ENCODE measurements around the gene ZNF625.

The ZNF625 gene

GRCh38 chr19:12156223-12157058, at the start of gene ZNF625:
Gene ZNF625, minus strand, starts transcription at chr19:12156734. Its CDS starts 176 bp downstream, at chr19:12156558.
- peak; percentile 76 for DNase-seq

- no peak for DNase-seq
These were observed 48.8 kb upstream of the ZNF625 start for GRCh38 chr19:12205296-12205695.

- no peak for DNase-seq
These were observed 45.7 kb upstream of the ZNF625 start for GRCh38 chr19:12202250-12202649.

- DNase-seq, result no peak
These were observed 43.4 kb upstream of the ZNF625 start for GRCh38 chr19:12199757-12200419.

- DNase-seq, result no peak
These were observed 41.6 kb upstream of the ZNF625 start for GRCh38 chr19:12198136-12198535.

GRCh38 chr19:12194827-12195731, 38.5 kb upstream of the ZNF625 start:
- peak; percentile 16 for DNase-seq

GRCh38 chr19:12187625-12188024, 31.1 kb upstream of the ZNF625 start:
- DNase-seq, result no peak

GRCh38 chr19:12180377-12180776, 23.8 kb upstream of the ZNF625 start:
- no peak for DNase-seq

- DNase-seq, result no peak
These were observed 10.1 kb upstream of the ZNF625 start for GRCh38 chr19:12166626-12167025.

- no peak for DNase-seq
These were observed 7.3 kb upstream of the ZNF625 start for GRCh38 chr19:12163826-12164225.

GRCh38 chr19:12162882-12163806, 6.6 kb upstream of the ZNF625 start, which contains the start of gene ZNF136:
Gene ZNF136, plus strand, starts transcription at chr19:12163096. Its CDS starts 108 bp downstream, at chr19:12163204.
- DNase-seq, result peak; percentile 73

- no peak for DNase-seq
These were observed 6.0 kb upstream of the ZNF625 start for GRCh38 chr19:12162513-12162881.

- DNase-seq, result no peak
These were observed 3.4 kb upstream of the ZNF625 start for GRCh38 chr19:12159773-12160414.

GRCh38 chr19:12155324-12155860, 1.1 kb downstream of the ZNF625 start:
- DNase-seq, result no peak

GRCh38 chr19:12145348-12145747, 11.2 kb downstream of the ZNF625 start:
- DNase-seq, result no peak

- DNase-seq, result no peak
These were observed 15.2 kb downstream of the ZNF625 start for GRCh38 chr19:12141405-12141736.

- DNase-seq, result peak; percentile 55
These were observed 15.8 kb downstream of the ZNF625 start for GRCh38 chr19:12140545-12141404.

- peak; percentile 76 for DNase-seq
These were observed 16.5 kb downstream of the ZNF625 start, which contains the start of gene ZNF20 for GRCh38 chr19:12139885-12140544. Gene ZNF20, minus strand, starts transcription at chr19:12140350. Its CDS starts 168 bp downstream, at chr19:12140182.

GRCh38 chr19:12139269-12139668, 17.3 kb downstream of the ZNF625 start:
- DNase-seq, result no peak
